Activated T-helper 1 cell treated with anti-CD3 and anti-CD28 coated beads, Interleukin-12 subunit alpha, Interleukin-12 subunit beta, Interleukin-2, Interleukin-4 antibody, amounts not matched to agents 30 ng/mL and 10 ng/mL and 1 ng/mL, durations not matched to agents 14 hours and 24 hours and 36 hours (primary cell): Measurements from ENCODE around the gene BAZ1A. TPM values are rescaled to one million over a fixed set of nuclear protein-coding genes. Genes with fewer than 3 reads are reported as not detected.

Experiments used
- DNase-seq: peaks from one replicate; pipeline ENCODE4 v3.0.0; 2021; ENCODE audit warnings: low spot score
- H3K27ac Mint-ChIP-seq: one replicate; pipeline ENCODE4 v1.8.0; 2021; ENCODE audit warnings: mild to moderate bottlenecking, mixed read lengths
- H3K27me3 Mint-ChIP-seq: one replicate; pipeline ENCODE4 v1.8.0; 2022; ENCODE audit warnings: mild to moderate bottlenecking, moderate library complexity, mixed read lengths; ENCODE audit not compliant: insufficient read depth
- H3K36me3 Mint-ChIP-seq: one replicate; pipeline ENCODE4 v1.8.0; 2021; ENCODE audit warnings: low read depth, mixed read lengths
- H3K4me1 Mint-ChIP-seq: one replicate; pipeline ENCODE4 v1.8.0; 2021; ENCODE audit warnings: low read depth, mixed read lengths
- H3K4me3 Mint-ChIP-seq: one replicate; pipeline ENCODE4 v1.8.0; 2021; ENCODE audit warnings: mild to moderate bottlenecking, moderate library complexity, mixed read lengths
- H3K9me3 Mint-ChIP-seq: one replicate; pipeline ENCODE4 v1.8.0; 2021; ENCODE audit warnings: mixed read lengths
- intact Hi-C: fragments of 100-400 bp; cut with micrococcal nuclease; formaldehyde crosslinking; loops from one replicate; pipeline ENCODE4 v1.15.1; 2024
- total RNA-seq: library from RNA; stranded (reverse); gene quantifications from 2 replicates; pipeline ENCODE4 v1.2.3, GENCODE V29; 2022

Gene BAZ1A, protein sequence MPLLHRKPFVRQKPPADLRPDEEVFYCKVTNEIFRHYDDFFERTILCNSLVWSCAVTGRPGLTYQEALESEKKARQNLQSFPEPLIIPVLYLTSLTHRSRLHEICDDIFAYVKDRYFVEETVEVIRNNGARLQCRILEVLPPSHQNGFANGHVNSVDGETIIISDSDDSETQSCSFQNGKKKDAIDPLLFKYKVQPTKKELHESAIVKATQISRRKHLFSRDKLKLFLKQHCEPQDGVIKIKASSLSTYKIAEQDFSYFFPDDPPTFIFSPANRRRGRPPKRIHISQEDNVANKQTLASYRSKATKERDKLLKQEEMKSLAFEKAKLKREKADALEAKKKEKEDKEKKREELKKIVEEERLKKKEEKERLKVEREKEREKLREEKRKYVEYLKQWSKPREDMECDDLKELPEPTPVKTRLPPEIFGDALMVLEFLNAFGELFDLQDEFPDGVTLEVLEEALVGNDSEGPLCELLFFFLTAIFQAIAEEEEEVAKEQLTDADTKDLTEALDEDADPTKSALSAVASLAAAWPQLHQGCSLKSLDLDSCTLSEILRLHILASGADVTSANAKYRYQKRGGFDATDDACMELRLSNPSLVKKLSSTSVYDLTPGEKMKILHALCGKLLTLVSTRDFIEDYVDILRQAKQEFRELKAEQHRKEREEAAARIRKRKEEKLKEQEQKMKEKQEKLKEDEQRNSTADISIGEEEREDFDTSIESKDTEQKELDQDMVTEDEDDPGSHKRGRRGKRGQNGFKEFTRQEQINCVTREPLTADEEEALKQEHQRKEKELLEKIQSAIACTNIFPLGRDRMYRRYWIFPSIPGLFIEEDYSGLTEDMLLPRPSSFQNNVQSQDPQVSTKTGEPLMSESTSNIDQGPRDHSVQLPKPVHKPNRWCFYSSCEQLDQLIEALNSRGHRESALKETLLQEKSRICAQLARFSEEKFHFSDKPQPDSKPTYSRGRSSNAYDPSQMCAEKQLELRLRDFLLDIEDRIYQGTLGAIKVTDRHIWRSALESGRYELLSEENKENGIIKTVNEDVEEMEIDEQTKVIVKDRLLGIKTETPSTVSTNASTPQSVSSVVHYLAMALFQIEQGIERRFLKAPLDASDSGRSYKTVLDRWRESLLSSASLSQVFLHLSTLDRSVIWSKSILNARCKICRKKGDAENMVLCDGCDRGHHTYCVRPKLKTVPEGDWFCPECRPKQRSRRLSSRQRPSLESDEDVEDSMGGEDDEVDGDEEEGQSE (N-terminal part only)
- 75.0 and 83.7 TPM in 2 replicates for total RNA-seq

DNA sequence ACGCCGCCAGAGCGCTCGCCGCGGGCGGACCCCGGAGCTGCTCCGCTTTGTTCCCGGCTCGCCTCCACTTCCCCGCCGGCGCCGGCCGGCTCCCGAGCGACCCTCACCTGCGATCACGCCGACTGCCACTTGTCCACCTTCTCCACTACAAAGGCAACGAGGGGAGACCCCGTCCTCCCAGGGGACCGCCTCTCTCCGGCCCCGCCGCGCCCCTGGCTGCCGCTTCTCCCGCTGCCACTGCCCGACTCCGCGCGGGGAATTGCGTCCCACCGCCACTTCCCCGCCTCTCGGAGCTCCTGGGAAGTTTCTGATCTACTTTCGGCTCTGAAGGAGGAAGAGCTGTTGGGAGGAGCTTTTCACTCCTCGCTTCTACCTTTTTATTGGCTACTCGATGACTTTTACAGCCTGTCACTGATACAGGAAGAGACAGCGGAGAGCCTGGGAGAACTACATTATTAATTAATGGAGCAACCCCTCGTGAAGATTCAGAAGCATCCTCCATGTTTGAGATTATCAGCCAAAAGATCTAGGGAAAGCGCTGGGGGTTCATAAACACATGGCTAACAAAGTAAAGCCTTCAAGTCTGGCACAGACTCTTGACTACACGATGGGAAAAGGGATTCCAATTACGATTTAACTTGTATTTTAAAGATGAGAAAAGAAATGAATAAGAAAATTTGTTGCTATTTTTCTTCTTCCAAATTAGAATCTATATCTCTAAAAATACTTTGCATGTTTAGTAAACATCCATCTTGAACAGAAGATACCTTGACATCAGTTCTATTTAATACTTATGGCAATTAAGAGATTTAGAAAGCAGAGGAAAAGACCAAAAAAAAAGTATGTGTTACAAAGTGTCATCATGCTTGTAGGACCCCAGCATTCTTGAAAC is at the start of gene BAZ1A:
Gene BAZ1A, minus strand, starts transcription at position 330 of the 892 bp plus-strand sequence. CDS start 756 bp downstream, outside the sequence.
- DNase-seq, result peak; percentile 41
- H3K9me3 Mint-ChIP-seq, result no peaks in the 10 kb centered on the region
- peak within 1 kb of the TSS; percentile 100 for H3K27ac Mint-ChIP-seq
- H3K27me3 Mint-ChIP-seq, result peaks cover 2% of the 10 kb centered on the region
- peaks cover 20% of the 10 kb centered on the region for H3K36me3 Mint-ChIP-seq
- H3K4me1 Mint-ChIP-seq, result peaks cover 34% of the 10 kb centered on the region
- intact Hi-C loops, result loop anchor here (2.0 to 10.0 kb wide), 3 partner anchors 66 to 950 kb away; partner anchors contain the start of genes BRMS1L and PSMA6
- peak within 1 kb of the TSS; percentile 100 for H3K4me3 Mint-ChIP-seq

DNA sequence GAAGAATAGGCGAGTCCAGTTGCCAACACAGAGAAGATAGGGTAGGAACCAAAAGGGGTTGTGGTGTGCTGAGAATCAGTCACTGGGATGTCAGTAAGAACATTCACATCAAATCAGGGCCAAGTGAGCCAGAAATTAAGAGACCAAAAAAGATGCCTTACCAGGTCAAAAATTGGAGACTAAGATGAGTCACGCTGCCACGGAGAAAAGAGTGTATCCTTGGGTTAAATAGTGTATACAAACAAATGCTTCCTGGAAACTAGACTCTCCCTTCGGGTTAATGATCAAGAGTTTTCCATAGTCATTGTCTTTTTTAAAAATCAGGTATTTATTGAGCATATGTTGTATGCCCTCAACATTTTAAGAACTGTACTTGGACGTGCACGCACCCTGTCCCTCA is 45.2 kb upstream of the BAZ1A start:
- H3K36me3 Mint-ChIP-seq, result no peaks in the 10 kb centered on the region
- DNase-seq, result no peak
- H3K27me3 Mint-ChIP-seq, result no peaks in the 10 kb centered on the region
- H3K4me3 Mint-ChIP-seq, result no peak overlapping the region
- no peak overlapping the region for H3K27ac Mint-ChIP-seq
- intact Hi-C loops, result no loop called here
- H3K4me1 Mint-ChIP-seq, result no peaks in the 10 kb centered on the region
- H3K9me3 Mint-ChIP-seq, result no peaks in the 10 kb centered on the region

DNA sequence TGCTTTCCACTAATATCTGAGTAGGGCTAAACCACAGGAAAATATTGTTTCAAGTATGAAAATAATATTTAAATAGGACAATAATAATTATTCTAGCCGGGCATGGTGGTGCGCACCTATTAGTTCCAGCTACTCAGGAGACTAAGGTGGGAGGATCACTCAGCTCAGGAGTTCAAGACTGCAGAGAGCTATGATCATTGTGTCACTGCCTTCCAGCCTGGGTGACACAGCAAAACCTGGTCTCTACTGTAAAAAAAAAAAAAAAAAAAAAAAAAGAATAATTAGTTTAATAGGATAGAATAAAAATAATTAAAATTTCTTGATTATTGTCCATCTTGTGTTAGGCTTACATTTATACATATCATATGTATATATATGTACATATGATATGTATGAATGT is 38.5 kb upstream of the BAZ1A start:
- H3K4me3 Mint-ChIP-seq, result no peak overlapping the region
- H3K27me3 Mint-ChIP-seq, result peaks cover 2% of the 10 kb centered on the region
- H3K4me1 Mint-ChIP-seq, result no peaks in the 10 kb centered on the region
- DNase-seq, result no peak
- H3K27ac Mint-ChIP-seq, result no peak overlapping the region
- H3K36me3 Mint-ChIP-seq, result no peaks in the 10 kb centered on the region
- no peaks in the 10 kb centered on the region for H3K9me3 Mint-ChIP-seq
- intact Hi-C loops, result no loop called here

DNA sequence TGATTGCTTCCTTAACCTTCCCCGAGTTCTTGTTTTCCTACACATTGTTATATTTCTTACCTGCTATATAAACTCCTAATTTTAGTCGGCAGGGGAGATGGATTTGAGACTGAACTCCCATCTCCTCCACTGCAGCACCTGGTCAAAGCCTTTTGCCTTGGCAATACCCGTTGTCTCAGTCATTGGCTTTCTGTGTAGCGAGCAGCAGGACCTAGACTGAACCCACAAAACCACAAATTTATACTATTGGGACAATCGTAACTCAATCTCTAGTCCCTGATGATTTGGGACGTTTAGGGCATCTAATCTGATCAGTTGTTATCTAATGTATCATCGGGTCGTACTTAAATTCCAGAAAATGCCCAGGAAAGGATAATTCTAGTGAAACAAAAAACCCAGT is 37.8 kb upstream of the BAZ1A start:
- Mint-ChIP-seq H3K36me3 (no peaks in the 10 kb centered on the region), H3K9me3 (no peaks in the 10 kb centered on the region), H3K27ac (no peak overlapping the region), H3K4me1 (no peaks in the 10 kb centered on the region), H3K27me3 (peaks cover 2% of the 10 kb centered on the region), H3K4me3 (no peak overlapping the region)
- no peak for DNase-seq
- intact Hi-C loops, result no loop called here

DNA sequence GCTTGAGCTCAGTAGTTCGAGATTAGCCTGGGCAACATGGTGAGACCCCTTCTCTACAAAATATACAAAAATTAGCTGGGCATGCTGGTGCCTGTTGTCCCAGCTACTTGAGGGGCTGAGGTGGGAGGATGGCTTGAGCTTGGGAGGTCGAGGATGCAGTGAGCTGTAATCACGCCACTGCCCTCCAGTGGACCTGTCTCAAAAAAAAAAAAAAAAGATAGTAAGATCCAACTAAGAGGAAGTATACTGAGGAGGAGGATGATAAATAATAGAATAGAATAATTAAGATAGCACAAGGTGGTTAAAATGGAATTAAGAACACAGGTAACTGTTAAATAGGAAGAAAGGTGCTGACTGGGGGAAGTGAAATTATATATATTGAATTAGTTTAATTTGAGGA is 37.0 kb upstream of the BAZ1A start:
- no peak overlapping the region for H3K4me3 Mint-ChIP-seq
- no peaks in the 10 kb centered on the region for H3K36me3 Mint-ChIP-seq
- intact Hi-C loops, result no loop called here

DNA sequence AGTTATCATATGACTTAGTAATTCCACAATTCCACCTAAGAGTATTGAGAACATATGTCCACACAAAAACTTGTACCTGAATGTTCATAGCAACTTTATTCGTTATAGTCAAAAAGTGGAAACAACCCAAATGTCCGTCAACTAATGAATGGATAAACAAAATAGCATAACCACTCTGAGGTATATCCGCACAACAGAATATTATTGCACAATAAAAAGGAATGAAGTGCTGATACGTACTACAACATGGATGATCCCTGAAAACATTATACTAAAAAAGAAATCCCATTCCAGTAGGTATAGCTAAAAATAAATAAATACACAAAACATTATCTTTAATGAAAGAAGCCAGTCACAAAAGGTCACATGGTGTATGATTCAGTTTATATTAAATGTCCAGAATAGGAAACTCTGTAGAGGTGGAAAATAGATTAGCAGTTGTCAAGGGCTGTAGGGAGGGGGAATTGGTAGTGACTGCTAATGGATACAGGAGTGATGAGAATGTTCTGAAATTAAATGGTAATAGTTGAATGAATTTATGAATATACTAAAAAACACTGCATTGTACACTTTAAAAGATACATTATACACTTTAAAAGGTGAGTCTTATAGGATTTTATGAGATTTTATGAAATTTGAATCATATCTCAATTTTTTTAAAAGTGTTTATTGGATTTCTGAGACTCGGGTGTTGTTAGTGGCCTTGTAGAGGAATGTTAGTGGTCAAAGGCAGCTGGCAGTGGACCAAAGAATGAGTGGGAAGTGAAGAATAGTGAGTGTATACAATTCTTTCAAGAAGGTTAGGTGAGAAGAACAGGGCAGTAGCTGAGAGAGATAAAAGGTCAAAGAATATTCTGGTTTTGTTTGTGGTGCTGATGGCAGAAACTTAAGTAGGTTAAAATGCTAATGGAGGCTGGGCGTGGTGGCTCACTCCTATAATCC is 36.3 kb upstream of the BAZ1A start:
- intact Hi-C loops, result no loop called here
- H3K4me3 Mint-ChIP-seq, result no peak overlapping the region
- peaks cover 2% of the 10 kb centered on the region for H3K27me3 Mint-ChIP-seq
- no peaks in the 10 kb centered on the region for H3K9me3 Mint-ChIP-seq
- H3K27ac Mint-ChIP-seq, result no peak overlapping the region
- H3K4me1 Mint-ChIP-seq, result no peaks in the 10 kb centered on the region
- DNase-seq, result no peak
- no peaks in the 10 kb centered on the region for H3K36me3 Mint-ChIP-seq

More for the DNA sequence above, 37.0 kb upstream of the BAZ1A start:
- no peaks in the 10 kb centered on the region for H3K4me1 Mint-ChIP-seq
- no peak overlapping the region for H3K27ac Mint-ChIP-seq
- H3K9me3 Mint-ChIP-seq, result no peaks in the 10 kb centered on the region
- H3K27me3 Mint-ChIP-seq, result peaks cover 2% of the 10 kb centered on the region
- DNase-seq, result no peak

DNA sequence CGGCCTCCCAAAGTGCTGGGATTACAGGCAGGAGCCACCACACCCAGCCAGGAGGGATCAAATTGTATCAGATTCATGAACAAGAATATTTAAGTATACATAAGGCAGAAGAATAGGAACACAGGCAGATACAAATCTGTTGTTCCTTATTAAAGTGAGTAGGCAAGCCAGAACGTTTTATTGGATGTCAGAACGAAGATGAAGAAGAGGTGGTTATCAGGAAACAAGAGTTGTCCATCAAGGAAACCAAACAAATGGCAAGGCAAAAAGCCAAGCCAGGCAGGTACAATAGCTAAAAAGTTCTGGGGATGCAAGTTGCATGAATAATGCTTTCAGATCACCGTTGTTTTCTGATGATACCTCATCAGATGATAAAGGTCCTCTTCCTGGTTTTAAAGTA is 31.1 kb upstream of the BAZ1A start:
- Mint-ChIP-seq H3K4me3 (no peak overlapping the region), H3K4me1 (no peaks in the 10 kb centered on the region), H3K27ac (no peak overlapping the region), H3K9me3 (no peaks in the 10 kb centered on the region), H3K27me3 (no peaks in the 10 kb centered on the region), H3K36me3 (no peaks in the 10 kb centered on the region)
- intact Hi-C loops, result no loop called here
- DNase-seq, result no peak

DNA sequence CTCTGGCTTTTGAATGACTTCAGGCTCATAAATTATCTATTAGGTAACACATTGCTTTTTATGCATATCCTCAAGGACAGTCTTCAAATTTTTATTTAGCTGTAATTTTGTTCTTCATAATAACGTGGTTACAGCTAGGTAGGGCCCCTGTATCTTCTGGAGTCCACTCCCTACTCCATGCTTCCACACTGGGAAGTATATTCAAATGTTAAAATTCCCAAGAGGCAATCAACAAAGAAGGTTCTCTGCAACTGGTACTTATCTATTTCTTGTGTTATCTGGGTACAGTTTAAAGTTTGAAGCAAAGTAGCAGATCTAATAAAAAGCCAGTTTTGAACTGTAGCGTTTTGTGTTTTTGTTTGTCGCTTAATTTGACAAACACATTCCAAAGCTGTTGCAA is 20.1 kb upstream of the BAZ1A start:
- Mint-ChIP-seq H3K4me1 (peaks cover 6% of the 10 kb centered on the region), H3K9me3 (no peaks in the 10 kb centered on the region), H3K36me3 (no peaks in the 10 kb centered on the region), H3K4me3 (no peak overlapping the region), H3K27me3 (peaks cover 4% of the 10 kb centered on the region), H3K27ac (no peak overlapping the region)
- DNase-seq, result no peak
- intact Hi-C loops, result no loop called here

DNA sequence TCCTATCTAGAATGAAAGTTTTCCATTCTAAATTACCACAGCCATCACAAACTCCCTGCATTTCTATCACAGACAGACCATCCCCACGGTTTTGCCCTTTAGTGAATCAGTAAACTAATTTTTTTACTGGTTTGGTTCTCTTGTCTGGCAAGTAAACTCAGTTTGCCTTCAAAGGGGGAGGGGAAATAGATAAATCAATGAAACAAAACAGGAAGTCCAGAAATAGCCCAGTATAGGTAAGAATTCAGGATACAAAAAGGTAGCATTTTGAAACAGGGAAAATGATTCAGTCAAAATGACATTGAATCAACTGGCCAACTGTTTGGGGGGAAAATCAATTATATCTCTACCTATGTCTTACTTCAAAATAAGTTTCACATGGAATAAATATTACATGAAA is 15.8 kb upstream of the BAZ1A start:
- Mint-ChIP-seq H3K27me3 (peaks cover 3% of the 10 kb centered on the region), H3K27ac (no peak overlapping the region), H3K36me3 (no peaks in the 10 kb centered on the region), H3K9me3 (no peaks in the 10 kb centered on the region), H3K4me1 (peaks cover 6% of the 10 kb centered on the region), H3K4me3 (no peak overlapping the region)
- DNase-seq, result no peak
- intact Hi-C loops, result no loop called here

DNA sequence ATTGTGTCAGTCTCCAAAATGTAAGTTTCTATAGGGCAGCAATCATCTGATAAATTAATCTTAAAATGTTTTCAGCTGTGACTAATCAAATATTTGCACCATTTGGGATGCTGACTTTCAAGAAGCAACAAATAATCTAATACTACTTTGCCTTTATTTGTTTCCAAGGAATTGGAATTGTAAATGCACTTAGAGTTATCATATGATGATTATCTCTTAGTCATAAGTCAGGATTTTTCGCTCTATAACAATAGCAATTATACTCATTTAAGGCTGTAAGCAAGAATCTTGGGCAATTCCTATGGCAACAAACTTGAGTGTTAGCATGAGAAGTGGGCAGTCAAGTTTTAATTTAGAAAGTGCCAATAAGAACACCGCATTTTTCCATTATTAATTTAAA is 13.0 kb upstream of the BAZ1A start:
- no peak overlapping the region for H3K27ac Mint-ChIP-seq

DNA sequence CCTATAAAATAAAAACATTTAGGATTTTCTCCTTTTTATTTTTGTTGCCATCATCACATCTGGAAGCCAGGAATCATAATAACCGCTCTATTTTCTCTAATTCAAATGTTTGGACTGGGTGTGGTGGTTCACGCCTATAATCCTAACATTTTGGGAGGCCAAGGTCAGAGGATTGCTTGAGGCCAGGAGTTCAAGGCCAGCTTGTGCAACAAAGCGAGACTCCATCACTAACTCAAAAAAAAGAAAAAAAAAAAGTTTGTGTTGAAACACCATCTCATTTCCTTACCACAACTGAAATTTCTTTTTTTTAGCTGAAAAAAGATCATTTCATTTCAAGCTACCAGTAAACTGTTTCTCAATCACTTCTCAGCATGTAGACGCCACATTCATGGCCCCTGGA is 8.8 kb upstream of the BAZ1A start:
- Mint-ChIP-seq H3K27ac (no peak overlapping the region), H3K9me3 (no peaks in the 10 kb centered on the region), H3K36me3 (no peaks in the 10 kb centered on the region), H3K4me1 (no peaks in the 10 kb centered on the region), H3K4me3 (no peak overlapping the region), H3K27me3 (no peaks in the 10 kb centered on the region)
- no peak for DNase-seq
- intact Hi-C loops, result no loop called here

More for the DNA sequence above, 13.0 kb upstream of the BAZ1A start:
- intact Hi-C loops, result no loop called here
- H3K4me3 Mint-ChIP-seq, result no peak overlapping the region
- H3K27me3 Mint-ChIP-seq, result no peaks in the 10 kb centered on the region
- no peak for DNase-seq
- no peaks in the 10 kb centered on the region for H3K9me3 Mint-ChIP-seq
- peaks cover 6% of the 10 kb centered on the region for H3K4me1 Mint-ChIP-seq
- H3K36me3 Mint-ChIP-seq, result no peaks in the 10 kb centered on the region
